Cardiac muscle cell (in vitro differentiated cells and primary cell): ENCODE results near the gene ADAM17. TPM values are rescaled to one million over a fixed set of nuclear protein-coding genes. Genes with fewer than 3 reads are reported as not detected.

Experiments used
- DNase-seq, 2 donors: peaks; one replicate each; pipeline versions ENCODE4 v3.0.0 to v3.0.0-alpha.2; 2010 to 2017; ENCODE audit warnings: low read depth in 1 of 2, low spot score in 1 of 2
- H3K27ac ChIP-seq: fragments of 200-600 bp; sonication (generic); 2 replicates; pipeline ENCODE4 v1.5.1; 2016
- H3K27me3 ChIP-seq: fragments of 200-600 bp; sonication (generic); 2 replicates; pipeline ENCODE4 v1.6.0; 2016; ENCODE audit warnings: control low read depth
- H3K36me3 ChIP-seq: fragments of 200-600 bp; sonication (generic); 2 replicates; pipeline ENCODE4 v1.5.1; 2016; ENCODE audit warnings: control low read depth
- H3K4me1 ChIP-seq: fragments of 200-600 bp; sonication (generic); 2 replicates; pipeline ENCODE4 v1.8.1; 2017; ENCODE audit warnings: low read depth, mild to moderate bottlenecking, mixed run types
- H3K4me3 ChIP-seq: fragments of 200-600 bp; sonication (generic); 2 replicates; pipeline ENCODE4 v1.5.1; 2016; ENCODE audit warnings: mild to moderate bottlenecking
- H3K9me3 ChIP-seq: fragments of 200-600 bp; sonication (generic); 2 replicates; pipeline ENCODE4 v1.5.1; 2017; ENCODE audit warnings: low read depth, mild to moderate bottlenecking, control low read depth
- CTCF ChIP-seq: IDR thresholded peaks from 2 replicates; pipeline ENCODE4 v1.5.1; 2012; ENCODE audit warnings: low read depth, mild to moderate bottlenecking, low read length
- polyA plus RNA-seq: library from polyadenylated mRNA; unstranded; fragments of >200 nt; fragmentation: Nextera tagmentation; extraction: Ambion mirVana; gene quantifications from 2 replicates; pipeline ENCODE4 v1.2.1, GENCODE V29; 2016
- total RNA-seq: library from RNA; depleted of rRNA; stranded (reverse); fragments of >200 nt; gene quantifications from 2 replicates; pipeline ENCODE4 v1.2.3, GENCODE V29; 2016

Gene ADAM17
- total and polyA plus RNA-seq, 2 experiments from 2014 or later, result 23.9 to 32.0 TPM

- Histone ChIP-seq H3K36me3 (peaks cover 55% of the 10 kb centered on the region), H3K27me3 (no peaks in the 10 kb centered on the region)
Measured at GRCh38 chr2:9443526-9443925, 112.1 kb downstream of the ADAM17 start.

GRCh38 chr2:9441556-9441955, 114.1 kb downstream of the ADAM17 start:
- no peak for TF ChIP-seq CTCF
- Histone ChIP-seq H3K27ac (no peak overlapping the region), H3K4me1 (no peaks in the 10 kb centered on the region), H3K27me3 (no peaks in the 10 kb centered on the region), H3K4me3 (no peak overlapping the region), H3K9me3 (no peaks in the 10 kb centered on the region), H3K36me3 (peaks cover 63% of the 10 kb centered on the region)
- no peak for DNase-seq

More at GRCh38 chr2:9443526-9443925, 112.1 kb downstream of the ADAM17 start:
- Histone ChIP-seq H3K27ac (no peak overlapping the region), H3K9me3 (no peaks in the 10 kb centered on the region), H3K4me3 (no peak overlapping the region), H3K4me1 (no peaks in the 10 kb centered on the region)
- no peak for DNase-seq
- no peak for TF ChIP-seq CTCF

- H3K27ac ChIP-seq, result no peak overlapping the region
- peaks cover 64% of the 10 kb centered on the region for H3K36me3 ChIP-seq
- no peaks in the 10 kb centered on the region for H3K4me1 ChIP-seq
- DNase-seq, result peak in 1 of 2 donors; percentile 33
- H3K9me3 ChIP-seq, result no peaks in the 10 kb centered on the region
- H3K27me3 ChIP-seq, result no peaks in the 10 kb centered on the region
- no peak overlapping the region for H3K4me3 ChIP-seq
- TF ChIP-seq CTCF, result no peak
Measured at GRCh38 chr2:9440058-9440727, 115.4 kb downstream of the ADAM17 start.

GRCh38 chr2:9439536-9439935, 116.1 kb downstream of the ADAM17 start:
- H3K36me3 ChIP-seq, result peaks cover 61% of the 10 kb centered on the region
- DNase-seq, result no peak

More at GRCh38 chr2:9439536-9439935, 116.1 kb downstream of the ADAM17 start:
- no peaks in the 10 kb centered on the region for H3K27me3 ChIP-seq
- H3K27ac ChIP-seq, result no peak overlapping the region
- no peaks in the 10 kb centered on the region for H3K9me3 ChIP-seq
- H3K4me3 ChIP-seq, result no peak overlapping the region
- H3K4me1 ChIP-seq, result no peaks in the 10 kb centered on the region
- TF ChIP-seq CTCF, result no peak

Other genes starting within 250 kb of the ADAM17 start
- 30.9 and 35.5 TPM in 2 replicates for gene ITGB1BP1, start 132.3 kb downstream of the ADAM17 start, total RNA-seq
- 107 and 138 TPM in 2 replicates for gene ITGB1BP1, start 132.3 kb downstream of the ADAM17 start, polyA plus RNA-seq
- 45.9 and 57.4 TPM in 2 replicates for gene CPSF3, start 132.2 kb downstream of the ADAM17 start, total RNA-seq
- 57.5 and 75.5 TPM in 2 replicates for gene CPSF3, start 132.2 kb downstream of the ADAM17 start, polyA plus RNA-seq
- 41.8 and 45.4 TPM in 2 replicates for gene IAH1, start 81.3 kb downstream of the ADAM17 start, total RNA-seq
- 56.6 and 96.4 TPM in 2 replicates for gene IAH1, start 81.3 kb downstream of the ADAM17 start, polyA plus RNA-seq
- gene YWHAQ, start 75.2 kb upstream of the ADAM17 start, total RNA-seq, result 240 and 317 TPM in 2 replicates
- 439 and 455 TPM in 2 replicates for gene YWHAQ, start 75.2 kb upstream of the ADAM17 start, polyA plus RNA-seq